Head of caudate nucleus (tissue), 42 donors: ENCODE measurements around the gene BORA.
"Not testable (repeated sequence)": the region's sequence is repeated elsewhere in the genome, so short reads cannot be mapped to it uniquely, and the experiment has no call there.

Experiments used
- DNase-seq, 42 donors: peaks; one replicate each; pipeline versions ENCODE4 v3.0.0 to v3.0.0-alpha.2; 2020 to 2021; ENCODE audit warnings: mixed read lengths in 7 of 42
- intact Hi-C: fragments of 100-400 bp; cut with DNase I; formaldehyde crosslinking; loops from one replicate; pipeline ENCODE4 v1.15.0; 2022

The BORA gene

GRCh38 chr13:72757792-72758535 is 30.2 kb downstream of the BORA start:
- no peak for DNase-seq
- intact Hi-C loops, result no loop called here

DNA sequence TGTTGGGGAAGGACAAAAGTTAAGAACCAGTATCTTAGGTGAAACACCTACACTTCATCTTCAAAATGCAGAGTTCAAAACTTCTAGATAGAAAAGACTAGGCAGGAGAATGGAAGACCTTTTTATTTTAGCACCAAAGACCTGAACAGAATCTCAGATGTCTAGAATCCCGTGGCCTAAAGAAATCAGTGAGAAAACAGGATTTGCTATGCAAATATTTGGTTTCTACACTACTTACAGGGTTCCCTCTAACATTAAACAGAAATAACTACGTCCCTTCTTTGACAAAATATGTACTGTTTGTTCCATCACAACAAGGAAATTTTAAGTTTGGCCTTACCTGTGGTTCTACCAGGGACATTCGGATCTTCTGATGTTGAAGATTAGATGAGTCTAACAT is 32.5 kb downstream of the BORA start:
- DNase-seq, result no peak
- intact Hi-C loops, result no loop called here

- intact Hi-C loops, result no loop called here
- no peak for DNase-seq
Measured at GRCh38 chr13:72763411-72763810, 35.7 kb downstream of the BORA start.

GRCh38 chr13:72774019-72774418 is 46.3 kb downstream of the BORA start:
- DNase-seq, result no peak
- intact Hi-C loops, result no loop called here

DNA sequence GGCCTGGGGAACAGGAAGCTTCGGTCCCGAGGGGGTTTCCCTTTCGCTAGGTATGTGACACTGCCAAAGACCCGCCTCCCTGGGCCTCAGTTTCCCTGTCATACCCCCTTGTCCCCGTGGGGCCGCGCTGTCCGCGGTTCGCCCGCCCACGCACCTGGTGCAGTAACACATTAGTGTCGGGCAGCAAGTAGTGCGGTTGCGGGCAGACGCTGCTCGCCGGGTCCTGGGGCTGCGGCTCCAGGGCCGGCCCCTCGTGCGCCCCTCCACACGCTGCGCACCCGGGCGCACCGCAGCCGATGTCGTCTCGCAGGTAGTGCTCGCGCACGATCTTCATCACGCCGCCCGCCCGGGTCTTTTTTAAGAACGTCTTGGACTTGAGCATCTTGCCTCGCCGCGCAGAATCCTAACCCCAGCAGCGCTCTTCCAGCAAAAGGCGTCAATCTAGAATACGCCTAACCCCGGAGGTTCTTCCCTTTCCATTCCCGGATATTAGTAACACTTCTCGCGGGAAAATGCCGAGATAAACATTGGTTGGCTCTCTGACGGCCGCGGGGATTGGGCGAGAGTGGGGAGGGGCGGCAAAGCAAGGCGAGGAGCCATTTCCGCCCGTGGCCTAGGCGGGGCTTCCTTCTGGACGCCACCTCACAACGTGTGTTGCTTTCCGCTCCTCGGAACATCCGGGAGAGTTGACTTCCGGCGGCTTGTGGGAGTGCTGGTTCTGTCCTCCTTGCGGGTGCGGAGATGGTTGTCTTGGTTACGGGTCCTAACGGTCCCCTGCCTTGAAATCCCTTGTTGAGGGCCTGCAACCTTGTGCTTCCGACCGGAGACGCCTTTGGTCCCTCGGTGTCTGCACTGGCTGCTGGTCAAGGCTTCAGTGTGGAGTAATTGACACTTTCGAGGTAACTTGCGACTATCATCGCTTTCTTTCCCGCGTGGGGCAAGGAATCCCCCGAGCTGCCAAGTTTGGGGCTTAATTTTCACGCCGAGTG is 54.0 kb downstream of the BORA start, which contains the start of the genes DIS3 and PIBF1:
Gene DIS3, minus strand, starts transcription at position 450 of the 989 bp plus-strand sequence. Its CDS starts 68 bp downstream, at position 382.
Gene PIBF1, plus strand, starts transcription at position 683 of the 989 bp plus-strand sequence. CDS start 1,337 bp downstream, outside the sequence.
- DNase-seq, result peak; percentile 94 to 99 (median 97)

DNA sequence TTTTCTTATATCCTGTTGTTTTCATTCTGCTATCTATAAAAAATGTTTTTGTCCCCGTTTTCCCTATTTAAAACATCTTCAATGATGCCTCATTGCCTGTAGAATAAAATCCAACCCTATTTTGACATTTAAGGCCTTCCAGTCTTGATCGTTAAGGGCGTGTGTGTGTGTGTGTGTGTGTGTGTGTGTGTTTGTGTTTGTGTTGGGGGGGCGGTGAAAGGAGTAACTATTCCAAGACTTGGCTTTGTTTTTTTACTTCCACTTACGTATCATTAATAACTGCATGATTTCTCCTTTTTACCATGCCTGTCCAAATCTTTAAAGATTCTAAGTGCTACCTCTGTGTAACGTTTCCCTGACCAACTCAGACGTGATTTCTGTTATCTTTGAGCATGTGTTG is 55.0 kb downstream of the BORA start:
- intact Hi-C loops, result no loop called here
- no peak for DNase-seq

More for the DNA sequence above, 54.0 kb downstream of the BORA start, which contains the start of the genes DIS3 and PIBF1:
- intact Hi-C loops, result no loop called here

- intact Hi-C loops, DNase-seq: not testable (repeated sequence)
Measured at GRCh38 chr13:72784679-72785078, 57.0 kb downstream of the BORA start.

- intact Hi-C loops, result no loop called here
- no peak for DNase-seq
Measured at GRCh38 chr13:72788831-72789230, 61.1 kb downstream of the BORA start.

- no peak for DNase-seq
- intact Hi-C loops, result no loop called here
Measured at GRCh38 chr13:72792640-72793039, 64.9 kb downstream of the BORA start.

GRCh38 chr13:72798817-72799216 is 71.1 kb downstream of the BORA start:
- DNase-seq, result no peak
- intact Hi-C loops, result no loop called here

DNA sequence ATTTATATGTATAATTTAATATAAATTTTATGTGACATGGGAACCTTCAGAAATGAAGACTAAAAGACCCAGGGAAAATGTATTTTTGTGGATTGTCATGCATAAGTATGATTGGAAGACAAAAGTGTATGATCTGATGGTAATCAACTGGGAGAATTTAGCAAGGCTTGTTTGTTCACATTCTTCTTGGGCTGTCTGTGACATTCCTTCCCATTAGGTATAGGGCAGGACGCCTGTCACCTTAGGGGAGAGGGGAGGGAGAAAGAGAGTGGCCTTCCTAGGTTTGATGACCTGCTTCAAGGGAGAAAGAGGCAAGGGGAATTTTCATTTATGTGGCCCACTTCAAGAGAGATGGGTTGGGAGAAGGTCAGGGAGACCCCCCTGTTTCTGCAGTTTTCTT is 76.6 kb downstream of the BORA start:
- no peak for DNase-seq
- intact Hi-C loops, result no loop called here
